Measurements from ENCODE around the gene ACOX1.
A peak's percentile ranks its signal among the peaks of the same experiment; 100 is the strongest.

The ACOX1 gene

DNA sequence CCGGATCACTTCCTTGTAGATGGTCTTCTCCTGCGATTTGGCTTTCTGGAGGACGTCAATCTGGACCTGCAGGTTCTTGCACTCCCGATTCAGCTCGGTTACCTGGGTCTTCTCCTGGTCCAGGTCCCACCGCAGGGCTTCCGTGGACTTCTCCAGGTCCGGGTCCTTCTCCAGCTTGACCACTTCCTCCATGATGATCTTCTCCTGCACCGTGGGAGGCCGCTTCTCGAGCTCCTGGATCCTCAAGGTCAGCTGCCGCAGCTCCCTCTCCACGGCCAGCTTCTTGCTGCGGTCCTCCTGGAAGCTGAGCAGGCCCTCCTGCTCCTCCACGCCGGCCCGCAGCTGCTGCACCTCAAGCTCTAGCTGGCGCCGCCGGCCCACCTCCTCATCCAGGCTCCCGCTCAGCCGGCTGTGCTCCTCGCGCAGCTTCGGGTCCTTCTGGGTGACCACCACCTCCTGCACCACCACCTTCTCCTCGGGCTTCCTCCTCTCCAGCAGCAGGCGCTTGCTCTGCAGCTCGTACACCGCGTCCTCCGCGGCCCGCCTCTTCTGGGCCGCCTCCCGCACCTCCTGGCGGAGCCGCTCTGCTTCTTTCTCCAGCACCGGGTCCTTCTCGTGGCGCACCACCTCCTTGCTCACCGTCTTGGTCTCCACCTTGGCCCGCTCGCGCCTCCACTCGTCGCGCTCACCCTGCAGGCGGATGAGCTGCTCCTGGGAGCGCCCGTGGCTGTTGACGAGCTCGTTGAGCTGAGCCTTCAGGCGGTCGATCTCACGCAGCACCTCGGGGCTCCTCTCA is 29.9 kb upstream of the ACOX1 start:
- no peak for DNase-seq (ENCODE audit: low spot score)

DNA sequence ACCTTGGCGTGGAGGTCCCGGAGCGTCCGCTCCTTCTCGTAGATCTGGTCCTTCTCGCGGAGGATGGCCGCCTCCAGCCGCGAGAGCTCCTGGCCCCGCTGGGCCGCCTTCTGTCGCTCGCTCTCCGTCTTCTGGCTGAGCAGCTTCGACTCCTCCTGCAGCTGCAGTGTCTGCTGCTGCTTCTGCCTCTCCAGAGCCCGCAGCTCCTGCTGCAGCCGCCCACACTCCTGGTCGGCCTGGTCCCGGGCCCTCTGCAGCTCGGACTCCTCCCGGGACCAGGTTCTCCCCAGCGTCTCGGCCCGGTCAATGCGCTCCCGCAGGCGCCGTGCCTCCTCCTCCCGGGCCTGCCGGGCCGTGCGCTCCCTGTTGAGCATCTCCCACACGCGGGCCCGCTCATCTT is 29.2 kb upstream of the ACOX1 start:
- no peak for DNase-seq (ENCODE audit: low spot score)

DNA sequence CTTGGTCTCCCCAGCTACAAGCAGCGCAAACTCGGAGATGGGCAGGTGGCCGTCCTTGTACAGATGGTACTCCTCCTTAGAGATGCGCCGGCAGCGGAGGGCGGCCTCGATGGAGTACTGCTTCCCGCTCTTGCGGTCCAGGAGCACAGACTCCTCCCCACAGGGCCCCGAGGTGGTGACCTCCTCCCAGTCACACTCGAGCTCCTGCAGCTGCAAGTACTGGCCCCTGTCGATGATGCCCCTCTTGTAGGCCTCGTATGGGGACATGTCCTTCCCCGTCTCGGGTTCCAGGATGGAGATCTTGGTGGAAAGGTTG is 28.8 kb upstream of the ACOX1 start:
- no peak for DNase-seq (ENCODE audit: low spot score)

DNA sequence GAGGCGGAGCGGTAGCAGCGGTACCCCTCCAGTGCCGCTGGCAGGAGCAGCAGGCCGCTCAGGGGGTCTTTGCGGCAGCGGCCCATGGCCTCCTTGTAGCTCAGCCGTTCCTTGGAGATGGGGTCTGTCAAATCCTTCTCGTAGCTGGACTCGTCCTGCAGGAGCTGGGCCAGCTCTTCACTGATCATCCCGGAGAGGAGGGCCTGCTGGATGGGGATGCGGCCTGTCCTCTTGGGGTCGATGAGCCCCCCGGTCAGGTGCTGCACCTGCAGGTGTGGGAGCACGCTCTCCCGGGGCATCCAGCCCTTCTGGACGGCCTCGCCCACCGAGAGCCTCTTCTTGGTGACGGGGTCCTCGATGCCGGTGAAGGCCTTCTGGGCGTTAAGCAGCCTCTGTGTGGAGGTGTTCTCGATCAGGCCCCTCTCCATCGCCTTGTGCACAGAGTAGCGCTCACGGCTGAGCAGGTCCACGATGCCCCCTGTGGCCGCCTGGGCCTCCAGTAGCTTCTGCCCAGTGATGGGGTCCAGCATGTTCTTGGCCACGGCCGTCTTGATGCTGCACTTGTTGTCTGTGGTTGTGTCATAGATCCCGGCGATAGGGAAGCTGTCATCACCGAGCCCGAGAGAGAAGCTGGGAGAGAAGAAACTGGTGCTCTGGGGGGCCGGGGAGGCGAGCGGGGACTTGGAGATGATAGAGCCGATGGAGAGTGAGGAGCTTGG is 28.3 kb upstream of the ACOX1 start:
- DNase-seq (ENCODE audit: low spot score) = no peak

DNA sequence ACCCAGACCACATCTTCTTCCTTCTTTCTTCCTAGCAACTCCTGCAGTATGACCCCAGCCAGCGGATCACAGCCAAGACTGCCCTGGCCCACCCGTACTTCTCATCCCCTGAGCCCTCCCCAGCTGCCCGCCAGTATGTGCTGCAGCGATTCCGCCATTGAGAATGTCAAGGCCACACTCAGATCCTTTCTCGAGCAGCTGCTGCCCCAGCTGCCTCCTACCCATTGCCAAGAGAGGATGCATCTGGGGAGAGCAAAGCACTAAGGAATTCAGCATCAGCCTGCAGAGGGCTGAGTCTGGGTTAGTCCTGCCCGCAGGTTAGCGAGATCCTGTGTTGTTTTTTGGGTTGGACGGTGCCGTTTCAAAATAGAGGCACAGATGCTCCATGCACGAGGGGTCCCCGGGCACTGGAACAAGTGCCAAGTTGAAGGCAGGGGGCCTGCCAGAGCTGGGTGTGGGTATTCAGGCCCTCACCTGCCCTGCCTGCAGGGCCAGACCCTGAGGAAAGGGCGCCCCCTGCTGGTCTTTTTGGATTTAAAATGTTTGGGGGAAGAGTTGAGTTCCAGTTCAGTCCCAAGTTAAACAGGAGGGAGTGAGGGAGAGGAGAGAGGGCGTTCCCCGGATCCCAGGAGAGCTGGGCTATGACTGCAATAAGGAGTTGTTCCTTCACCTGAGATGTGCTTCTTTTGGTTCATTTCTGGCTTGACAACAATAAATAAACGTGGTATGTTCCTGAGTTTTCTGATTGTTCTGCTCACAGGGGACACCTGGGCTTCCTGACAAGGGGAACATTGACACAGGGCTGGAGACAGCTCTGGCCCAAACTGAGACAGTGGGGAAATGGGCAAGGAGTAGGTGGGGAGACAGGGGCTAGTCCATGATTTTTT is 26.5 kb upstream of the ACOX1 start:
- peak; percentile 47 for DNase-seq (ENCODE audit: low spot score)

DNA sequence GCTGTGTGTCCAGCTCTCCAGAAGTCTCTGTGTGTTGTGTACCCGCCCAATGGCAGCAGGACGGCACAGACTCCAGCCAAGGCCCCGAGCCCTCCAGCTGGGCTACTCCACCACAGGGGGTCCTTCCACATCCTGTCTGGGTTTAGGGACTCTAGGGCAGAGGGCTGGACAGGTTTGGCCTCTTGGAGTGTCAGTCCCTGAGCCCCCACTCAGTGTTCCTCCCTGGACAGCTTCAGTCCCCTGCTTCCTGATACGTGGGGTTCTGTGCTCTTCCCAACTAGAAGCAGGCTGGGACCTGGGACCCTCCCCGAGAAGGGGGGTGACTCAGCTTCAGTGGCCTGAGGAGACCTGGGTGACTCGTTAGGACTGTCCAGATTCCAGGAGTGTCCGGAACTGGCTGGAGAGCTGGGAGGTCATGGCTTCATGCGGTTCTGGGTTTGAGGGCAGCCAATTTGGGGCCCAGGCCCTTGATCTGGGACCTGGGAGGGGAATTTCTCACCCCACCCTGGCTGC is 25.8 kb upstream of the ACOX1 start:
- no peak for DNase-seq (ENCODE audit: low spot score)

DNA sequence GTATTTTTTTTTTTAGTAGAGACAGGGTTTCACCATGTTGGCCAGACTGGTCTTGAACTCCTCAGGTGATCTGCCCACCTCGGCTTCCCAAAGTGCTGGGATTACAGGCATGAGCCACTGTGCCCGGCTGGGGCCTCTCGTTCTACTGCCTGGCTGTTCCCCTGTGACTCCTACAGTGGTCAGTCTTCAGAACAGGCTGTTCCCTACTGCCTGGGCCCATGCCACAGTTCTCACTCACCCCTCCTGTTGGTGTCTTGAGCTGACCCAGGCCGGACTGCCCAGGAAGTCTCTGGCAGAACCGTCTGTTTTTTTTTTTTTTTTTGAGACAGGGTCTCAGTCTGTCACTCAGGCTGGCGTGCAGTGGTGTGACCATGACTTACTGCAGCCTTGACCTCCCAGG is 24.9 kb upstream of the ACOX1 start:
- no peak for DNase-seq (ENCODE audit: low spot score)

DNA sequence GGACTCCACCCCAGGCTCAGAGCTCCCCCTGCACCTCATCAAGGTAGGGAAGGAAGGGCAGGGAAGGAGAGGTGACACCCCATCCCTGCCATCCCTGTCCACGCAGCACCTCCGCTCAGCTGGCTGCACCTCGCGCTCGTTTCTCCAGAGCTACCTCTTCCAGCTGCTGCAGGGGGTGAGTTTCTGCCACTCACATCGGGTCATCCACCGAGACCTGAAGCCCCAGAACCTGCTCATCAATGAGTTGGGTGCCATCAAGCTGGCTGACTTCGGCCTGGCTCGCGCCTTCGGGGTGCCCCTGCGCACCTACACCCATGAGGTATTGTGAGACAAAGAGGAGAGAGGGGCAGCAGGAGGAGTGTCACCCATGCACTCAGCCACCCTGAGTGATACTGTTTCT is 23.1 kb upstream of the ACOX1 start:
- no peak for DNase-seq (ENCODE audit: low spot score)

DNA sequence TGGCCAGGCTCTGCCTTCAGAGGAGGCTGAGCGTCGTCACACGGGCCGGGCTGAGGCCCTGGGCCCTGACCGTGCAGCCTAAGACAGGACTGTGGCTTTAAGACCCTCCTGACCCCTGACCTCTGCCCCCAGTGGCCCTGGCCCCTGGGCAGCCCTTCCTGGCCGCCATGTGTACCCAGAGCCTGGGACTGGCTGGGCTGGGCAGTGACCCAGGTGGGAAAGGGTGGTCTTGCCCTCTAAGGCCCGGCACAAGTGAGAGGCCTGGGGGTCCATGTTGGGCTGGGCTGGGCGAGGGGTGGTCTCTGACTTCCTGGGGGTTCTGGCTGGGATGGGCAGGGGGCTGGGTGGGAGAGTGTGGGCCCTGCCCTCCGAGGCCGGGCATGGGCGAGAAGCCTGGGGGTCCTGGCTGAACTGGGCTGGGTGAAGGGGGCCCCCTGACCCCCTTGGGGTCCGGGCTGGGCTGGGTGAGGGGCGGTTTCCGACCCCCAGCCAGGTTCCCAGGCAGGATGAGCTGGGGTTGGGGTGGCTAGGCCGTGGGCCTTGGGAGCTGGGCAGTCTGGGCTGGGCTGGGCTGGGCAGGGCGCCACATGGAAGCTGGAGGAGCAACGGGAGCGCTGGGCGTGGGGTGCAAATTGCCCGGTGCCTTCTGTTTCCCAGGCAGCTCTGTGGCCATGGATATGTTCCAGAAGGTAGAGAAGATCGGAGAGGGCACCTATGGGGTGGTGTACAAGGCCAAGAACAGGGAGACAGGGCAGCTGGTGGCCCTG is 22.0 kb upstream of the ACOX1 start, which contains the start of gene CDK3:
CDK3 (plus strand) TSS at position 101 of the 767 bp plus-strand sequence; CDS start at position 672, 571 bp downstream.
- DNase-seq (ENCODE audit: low spot score) = no peak

DNA sequence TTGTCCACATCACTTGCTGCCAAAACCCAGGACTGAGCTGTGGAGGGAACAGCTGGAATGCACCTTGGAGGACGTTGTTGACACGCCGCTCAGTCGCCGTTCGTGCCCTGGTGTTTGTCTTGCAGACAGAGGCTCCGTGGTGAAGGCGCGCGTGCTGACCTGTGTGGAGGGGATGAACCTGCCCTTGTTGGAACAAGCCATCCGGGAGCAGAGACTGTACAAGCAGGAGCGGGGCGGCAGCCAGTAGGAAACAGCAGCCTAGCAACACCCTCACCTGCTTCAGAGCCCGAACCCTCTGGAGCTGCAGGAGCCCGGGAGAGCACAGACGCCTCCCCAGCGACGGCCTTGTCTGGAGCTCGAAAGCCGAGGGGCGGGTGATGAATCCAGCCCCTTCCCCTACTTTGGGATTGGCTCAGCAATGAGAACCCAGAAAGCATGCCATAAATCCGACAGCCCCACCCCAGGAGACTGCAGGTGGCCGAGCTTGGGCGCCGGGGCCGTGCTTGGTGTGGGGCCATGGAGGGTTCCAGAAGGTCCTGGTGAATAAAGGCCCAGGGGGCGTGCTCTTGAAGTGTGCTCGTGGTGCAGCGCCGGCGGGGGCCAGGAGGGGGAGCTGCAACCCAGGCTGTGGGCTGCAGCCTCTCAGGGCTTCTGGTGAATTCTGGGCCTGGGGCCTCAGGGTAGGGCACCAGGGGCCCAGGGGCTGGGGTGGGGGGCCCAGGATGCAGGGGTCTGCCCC is 21.2 kb upstream of the ACOX1 start:
- DNase-seq (ENCODE audit: low spot score) = peak; percentile 49

DNA sequence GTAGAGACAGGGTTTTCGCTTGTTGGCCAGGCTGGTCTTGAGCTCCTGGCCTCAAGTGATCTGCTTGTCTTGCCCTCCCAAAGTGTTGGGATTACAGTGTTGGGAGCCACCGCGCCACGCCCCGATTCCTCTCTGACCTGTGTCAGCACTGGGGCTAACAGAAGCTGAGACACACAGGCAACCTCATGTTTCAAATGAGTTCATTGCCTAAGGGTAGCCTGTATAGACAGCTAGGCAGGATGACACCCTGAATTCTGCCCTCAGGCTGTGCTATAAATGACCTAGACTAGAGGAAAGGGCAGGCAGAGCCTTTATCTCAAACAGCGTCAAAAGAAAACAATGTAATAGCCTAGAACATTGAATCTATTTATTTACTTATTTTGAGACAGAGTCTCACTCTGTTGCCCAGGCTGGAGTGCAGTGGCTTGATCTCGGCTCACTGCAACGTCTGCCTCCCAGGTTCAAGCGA is 19.4 kb upstream of the ACOX1 start:
- peak; percentile 73 for DNase-seq (ENCODE audit: low spot score)

DNA sequence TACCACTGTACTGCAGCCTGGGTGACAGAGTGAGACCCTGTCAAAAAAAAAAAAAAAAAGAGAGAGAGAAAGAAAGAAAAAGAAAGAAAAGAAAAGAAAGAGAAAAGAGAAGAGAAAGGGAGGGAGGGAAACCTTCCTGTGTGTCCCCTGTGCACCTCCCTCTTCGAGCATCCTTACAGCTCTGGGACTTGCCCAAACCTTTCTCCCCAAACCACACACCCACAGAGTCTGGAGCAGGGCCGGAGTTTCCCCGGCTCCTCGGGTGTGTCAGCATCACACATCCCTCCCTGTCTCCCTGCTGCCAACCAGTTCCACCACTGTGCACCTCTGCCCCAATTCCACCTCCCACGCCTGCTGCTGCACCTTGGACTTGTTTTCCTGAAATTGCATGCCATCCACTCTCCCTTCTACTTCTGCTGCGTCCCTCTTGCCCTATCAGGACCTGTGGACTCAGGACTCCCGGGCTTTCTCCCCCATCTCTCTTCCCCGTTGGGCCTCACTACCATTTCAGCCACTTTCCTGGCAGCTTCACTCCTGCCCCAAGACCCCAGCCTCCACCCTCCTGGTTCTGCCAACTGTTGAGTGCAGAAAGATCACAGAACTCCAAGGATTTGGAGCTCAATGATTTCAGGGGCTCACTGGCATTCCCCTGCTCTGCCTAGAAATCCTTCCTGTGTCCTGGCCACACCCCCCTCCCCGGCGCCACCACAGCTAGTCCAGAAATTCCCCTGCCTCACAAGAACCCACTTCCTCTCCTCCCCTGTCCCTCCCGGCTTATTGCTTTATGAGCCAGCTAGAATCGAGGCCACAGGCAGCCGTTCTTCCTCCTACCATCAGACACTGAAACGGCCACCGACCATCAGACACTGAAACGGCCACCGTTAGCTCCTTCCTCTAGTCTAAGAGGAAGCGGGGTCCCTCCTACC is 18.0 kb upstream of the ACOX1 start:
- peak; percentile 81 for DNase-seq (ENCODE audit: low spot score)

DNA sequence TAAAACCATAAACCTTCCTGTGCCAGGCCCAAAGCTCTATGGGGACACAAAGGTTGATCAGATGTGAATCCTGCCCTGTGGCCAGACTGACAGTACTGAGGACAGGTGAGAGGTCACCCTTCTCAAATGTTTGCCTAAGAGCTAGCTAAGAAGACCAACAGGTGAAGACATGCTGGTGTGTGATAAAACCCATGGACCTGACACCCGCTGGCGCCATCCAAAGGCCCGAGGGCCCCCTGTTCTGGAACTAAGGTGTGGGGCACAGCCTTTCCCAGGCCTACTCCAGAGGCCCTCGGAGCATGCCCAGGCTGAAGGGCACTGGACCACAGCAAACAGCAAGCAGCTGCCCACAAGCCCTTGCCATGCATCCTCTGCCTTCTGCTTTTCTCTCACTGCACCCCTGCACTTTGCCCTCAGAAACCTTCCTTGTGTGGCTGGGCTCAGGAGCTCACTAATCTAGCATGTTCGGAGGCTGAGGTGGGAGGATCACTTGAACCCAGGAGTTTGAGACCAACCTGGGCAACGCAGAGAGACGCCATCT is 16.5 kb upstream of the ACOX1 start:
- no peak for DNase-seq (ENCODE audit: low spot score)

DNA sequence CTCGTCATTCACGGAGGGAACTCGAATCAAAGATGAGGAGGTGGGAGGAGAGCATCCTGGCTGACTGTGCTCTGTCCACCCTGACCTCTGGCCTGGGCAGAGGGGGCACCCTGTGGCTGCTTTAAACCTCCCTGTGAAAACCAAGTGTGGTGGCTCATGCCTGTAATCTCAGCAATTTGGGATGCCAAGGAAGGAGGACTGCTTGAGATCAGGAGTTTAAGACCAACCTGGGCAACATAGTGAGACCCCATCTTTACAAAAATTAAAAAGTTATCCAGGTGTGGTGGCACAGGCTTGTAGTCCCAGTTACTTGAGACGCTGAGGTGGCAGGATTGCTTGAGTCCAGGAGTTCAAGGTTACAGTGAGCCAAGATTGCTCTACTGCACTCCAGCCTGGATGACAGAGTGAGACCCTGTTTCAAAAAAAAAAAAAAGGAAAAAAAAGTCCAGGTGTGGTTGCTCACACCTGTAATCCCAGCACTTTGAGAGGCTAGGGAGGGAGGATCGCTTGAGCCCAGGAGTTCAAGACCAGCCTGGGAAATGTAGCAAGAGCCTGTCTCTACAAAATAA is 15.9 kb upstream of the ACOX1 start:
- no peak for DNase-seq (ENCODE audit: low spot score)

DNA sequence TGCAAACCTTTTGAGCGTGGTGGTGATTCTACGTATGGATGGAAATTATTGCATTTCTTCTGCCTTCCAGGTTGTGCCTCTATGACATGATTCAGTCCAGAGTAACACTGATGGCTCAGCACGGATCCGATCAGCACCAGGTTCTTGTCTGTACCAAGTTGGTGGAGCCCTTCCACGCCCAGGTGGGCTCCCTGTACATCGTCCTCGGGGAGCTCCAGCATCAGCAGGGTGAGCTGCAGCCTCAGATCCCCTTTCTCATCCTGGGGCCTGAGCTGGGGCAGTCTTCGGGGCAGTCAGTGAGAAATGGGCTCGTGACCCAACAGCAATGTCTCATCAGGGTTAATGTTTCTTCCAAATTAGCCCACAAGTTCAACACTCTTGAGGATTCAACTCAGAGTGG is 12.4 kb upstream of the ACOX1 start:
- no peak for DNase-seq (ENCODE audit: low spot score)

DNA sequence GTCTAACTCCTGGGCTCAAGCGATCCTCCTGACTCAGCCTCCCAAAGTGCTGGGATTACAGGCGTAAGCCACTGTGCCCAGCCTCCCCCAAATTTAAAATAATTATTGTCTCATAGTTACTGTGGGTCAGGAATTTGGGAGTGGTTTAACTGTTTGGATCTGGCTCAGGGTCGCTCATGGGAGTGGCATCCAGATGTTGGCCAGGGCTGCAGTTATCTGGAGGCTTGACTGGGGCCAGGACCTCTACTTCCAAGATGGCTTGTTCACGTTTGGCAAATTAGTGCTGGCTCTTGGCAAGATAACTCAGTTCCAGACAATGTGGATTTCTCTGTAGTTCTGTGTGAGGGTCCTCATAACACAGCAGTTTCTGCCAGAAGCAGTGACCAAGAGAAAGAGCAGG is 8.1 kb upstream of the ACOX1 start:
- DNase-seq (ENCODE audit: low spot score) = no peak

DNA sequence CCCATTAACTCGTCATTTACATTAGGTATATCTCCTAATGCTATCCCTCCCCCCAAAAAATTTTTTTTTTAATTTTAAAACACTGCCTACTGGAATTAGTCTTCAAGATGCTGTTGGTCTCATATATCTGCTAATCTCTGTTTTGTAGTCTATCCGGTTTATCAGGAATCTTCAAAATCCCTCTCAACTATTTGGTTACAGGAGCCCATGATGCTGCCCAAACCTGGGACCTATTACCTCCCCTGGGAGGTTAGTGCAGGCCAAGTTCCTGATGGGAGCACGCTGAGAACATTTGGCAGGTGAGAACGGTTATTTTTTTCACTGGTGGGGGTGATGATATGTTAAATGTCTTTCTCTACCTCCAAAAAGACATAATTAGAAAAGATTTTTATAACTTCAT is 7.0 kb upstream of the ACOX1 start:
- no peak for DNase-seq (ENCODE audit: low spot score)

DNA sequence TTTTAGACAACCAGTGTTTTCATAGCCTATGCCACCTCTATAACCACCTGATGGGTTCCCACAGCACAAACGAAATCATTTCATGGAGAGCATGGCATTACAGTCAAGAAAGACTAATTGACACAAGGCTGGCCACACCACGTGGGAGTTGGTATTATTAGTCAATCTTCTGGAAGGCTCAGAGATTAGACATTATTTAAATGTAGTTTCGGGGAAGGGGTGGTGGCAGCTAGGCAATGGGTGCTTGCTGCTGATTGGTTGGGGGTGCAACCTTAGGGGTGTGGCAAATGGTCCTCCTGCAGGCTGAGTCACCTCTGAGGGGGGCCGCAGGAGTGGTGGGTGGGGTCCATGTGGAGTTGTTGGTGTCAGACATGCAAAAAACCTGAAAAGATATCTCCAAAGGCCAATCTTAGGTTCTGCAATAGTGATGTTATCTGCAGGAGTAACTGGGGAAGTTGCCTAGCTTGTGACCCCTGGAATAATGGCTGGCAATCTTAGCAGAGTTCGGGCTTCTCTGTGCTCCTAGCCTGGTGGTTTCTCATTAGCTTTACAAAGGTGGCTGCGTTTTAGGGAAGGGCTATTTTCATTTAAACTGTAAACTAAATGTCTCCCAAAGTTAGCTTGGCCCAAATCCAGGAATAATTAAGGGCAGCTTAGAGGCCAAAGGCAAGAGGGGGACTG is 4.7 kb upstream of the ACOX1 start:
- no peak for DNase-seq (ENCODE audit: low spot score)
